ENCODE results near the gene CPEB3. TPM values are rescaled to one million over a fixed set of nuclear protein-coding genes. Genes with fewer than 3 reads are reported as not detected.

Gene CPEB3
- total RNA-seq, 4 donors from 2014 or later, result 2.8 to 6.3 (median 6.2) TPM

DNA sequence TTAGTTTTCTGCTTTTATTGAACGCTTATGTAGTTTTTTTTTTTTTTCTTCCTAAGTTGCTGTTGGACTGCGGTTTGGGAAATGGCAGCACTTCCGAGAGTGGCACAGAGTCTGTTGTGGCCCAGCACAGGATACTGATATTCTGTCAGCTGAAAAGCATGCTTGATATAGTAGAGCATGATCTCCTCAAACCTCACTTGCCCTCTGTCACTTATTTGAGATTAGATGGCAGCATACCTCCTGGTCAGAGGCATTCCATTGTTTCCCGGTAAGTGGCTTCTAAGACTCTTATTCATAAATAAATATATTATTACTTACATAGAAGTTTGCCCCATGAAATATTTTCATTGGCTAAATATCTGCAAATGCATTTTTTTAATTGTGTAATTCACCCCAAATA, 266.2 kb downstream of the CPEB3 start:
- TF ChIP-seq, protein P1, sequence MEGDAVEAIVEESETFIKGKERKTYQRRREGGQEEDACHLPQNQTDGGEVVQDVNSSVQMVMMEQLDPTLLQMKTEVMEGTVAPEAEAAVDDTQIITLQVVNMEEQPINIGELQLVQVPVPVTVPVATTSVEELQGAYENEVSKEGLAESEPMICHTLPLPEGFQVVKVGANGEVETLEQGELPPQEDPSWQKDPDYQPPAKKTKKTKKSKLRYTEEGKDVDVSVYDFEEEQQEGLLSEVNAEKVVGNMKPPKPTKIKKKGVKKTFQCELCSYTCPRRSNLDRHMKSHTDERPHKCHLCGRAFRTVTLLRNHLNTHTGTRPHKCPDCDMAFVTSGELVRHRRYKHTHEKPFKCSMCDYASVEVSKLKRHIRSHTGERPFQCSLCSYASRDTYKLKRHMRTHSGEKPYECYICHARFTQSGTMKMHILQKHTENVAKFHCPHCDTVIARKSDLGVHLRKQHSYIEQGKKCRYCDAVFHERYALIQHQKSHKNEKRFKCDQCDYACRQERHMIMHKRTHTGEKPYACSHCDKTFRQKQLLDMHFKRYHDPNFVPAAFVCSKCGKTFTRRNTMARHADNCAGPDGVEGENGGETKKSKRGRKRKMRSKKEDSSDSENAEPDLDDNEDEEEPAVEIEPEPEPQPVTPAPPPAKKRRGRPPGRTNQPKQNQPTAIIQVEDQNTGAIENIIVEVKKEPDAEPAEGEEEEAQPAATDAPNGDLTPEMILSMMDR (IDR thresholded peaks at IDR 0.05), result no peak
- DNase-seq (ENCODE audit: low spot score) (no peak), ATAC-seq (ENCODE audit: low FRiP score) (no peak)

DNA sequence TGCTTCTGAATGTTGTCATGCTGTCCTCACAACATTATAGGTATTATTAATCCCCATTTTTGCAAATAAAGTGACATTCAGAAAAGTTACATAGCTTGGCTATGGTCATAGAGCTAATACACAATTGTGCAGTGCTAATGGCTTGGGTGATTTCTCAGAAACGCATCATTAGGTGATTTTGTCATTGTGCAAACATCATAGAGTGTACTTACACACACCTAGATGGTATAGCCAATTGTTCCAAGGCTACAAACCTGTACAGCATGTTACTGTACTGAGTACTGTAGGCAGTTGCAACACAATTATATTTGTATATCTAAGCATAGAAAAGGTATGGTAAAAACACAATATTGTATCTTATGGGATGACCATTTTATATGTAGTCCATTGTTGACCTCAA, 276.3 kb downstream of the CPEB3 start:
- ATAC-seq (ENCODE audit: low FRiP score), result no peak
- DNase-seq (ENCODE audit: low spot score), result no peak
- TF ChIP-seq, protein P1 (IDR thresholded peaks at IDR 0.05), result no peak

DNA sequence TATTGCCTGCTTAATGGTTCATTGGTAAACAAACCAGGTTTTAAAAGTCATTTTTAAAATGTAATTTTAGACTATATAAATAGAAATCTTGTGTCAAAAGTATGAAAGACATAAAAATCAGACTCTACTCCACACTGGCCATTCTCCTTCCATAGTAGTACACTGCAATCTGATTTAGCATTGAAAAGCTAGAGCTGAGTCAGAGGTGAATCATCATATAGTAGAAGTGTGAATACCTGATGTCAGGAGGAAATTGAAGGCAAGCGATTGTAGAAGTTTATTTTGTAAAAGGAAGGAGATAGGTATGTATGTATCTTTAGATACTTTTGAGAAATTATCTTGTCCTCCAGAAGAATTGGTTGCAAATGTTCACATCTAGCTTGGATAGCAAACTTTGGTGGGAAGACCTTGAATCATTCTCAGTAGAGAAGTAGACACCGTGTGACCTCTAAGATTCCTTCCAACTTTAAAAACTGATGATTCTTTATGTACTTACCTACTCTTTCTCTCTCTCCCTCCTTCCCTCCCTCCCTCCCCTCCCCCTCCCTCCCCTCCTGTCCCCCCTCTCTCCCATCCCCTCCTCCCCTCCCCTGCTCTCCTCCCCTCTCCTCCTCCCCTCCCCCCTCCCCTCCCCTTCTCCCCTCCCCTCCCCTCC, 279.2 kb downstream of the CPEB3 start:
- no peak for ATAC-seq (ENCODE audit: low FRiP score)
- TF ChIP-seq, protein P1 (IDR thresholded peaks at IDR 0.05), result no peak
- no peak for DNase-seq (ENCODE audit: low spot score)

DNA sequence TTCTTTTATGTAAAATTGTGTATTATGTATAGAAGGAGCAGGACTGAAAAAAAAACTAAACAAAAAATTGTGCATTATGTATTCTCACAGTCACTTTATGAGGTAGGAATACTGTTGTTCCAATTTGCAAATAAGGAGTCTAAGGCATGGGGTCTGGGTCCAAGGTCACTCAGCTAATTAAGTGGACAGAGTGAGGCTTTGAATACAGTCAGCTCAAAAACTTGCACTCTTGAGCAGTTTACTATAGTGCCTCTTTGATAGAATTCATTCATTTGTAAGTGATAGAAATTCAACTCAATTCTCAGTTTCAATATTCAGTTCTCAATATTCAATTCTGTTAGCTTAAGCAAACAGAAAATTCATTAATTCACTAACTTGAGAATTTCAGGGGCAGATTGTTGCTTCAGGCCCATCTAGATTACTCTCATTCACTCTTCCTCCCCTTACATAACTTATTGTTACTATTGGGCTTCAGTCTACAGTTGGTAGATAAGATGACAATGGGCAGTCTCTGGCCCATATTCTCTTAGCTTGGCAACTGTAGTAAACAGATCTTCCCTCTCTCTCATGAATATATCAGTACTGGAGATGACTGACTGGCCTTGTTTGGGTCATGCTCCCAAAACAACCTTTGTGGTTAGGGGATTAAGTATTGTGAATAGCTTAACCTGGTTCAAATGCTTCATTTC, 280.7 kb downstream of the CPEB3 start:
- ATAC-seq (ENCODE audit: low FRiP score) (no peak), DNase-seq (ENCODE audit: low spot score) (no peak)
- TF ChIP-seq, protein P1 (IDR thresholded peaks at IDR 0.05), result no peak

DNA sequence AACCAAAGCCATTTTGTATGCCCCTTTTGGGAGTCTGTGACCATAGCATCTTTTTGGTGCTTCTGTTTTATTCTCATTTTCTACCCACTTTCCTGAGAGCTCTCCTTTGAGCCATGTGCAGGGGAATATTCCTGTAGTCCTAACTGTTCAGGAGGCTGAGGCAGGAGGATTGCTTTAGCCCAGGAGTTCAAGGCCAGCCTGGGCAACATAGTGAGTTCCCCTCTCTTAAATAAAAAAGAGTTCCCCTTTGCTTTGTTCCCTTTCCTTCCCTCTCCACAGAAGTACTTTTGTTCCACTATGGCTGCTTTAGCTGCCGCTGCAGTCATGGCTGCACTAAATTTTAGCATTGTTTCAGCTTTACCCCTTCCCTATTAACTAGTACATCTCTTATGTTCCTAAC, 281.4 kb downstream of the CPEB3 start:
- no peak for DNase-seq (ENCODE audit: low spot score)

DNA sequence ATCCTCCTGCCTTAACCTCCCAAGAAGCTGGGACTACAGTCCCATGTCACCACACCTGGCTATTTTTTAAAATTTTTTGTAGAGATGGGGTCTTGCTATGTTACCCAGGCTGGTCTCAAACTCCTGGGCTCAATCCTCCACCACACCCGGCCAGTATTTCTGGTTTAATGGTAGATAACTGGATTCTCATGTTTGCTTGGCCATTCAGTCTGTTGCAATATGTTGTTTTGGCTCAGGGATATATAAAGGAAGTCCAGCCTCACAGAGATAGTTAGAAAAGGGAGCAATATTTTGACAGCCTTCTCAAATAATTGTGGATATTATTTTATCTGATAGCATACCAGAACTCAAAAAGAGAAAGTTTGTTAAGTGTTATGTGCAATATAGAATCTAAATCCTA, 284.9 kb downstream of the CPEB3 start:
- TF ChIP-seq, protein P1 (IDR thresholded peaks at IDR 0.05), result no peak
- no peak for DNase-seq (ENCODE audit: low spot score)
- ATAC-seq (ENCODE audit: low FRiP score), result no peak

More for the DNA sequence above, 281.4 kb downstream of the CPEB3 start:
- no peak for ATAC-seq (ENCODE audit: low FRiP score)
- TF ChIP-seq, protein P1 (IDR thresholded peaks at IDR 0.05), result no peak

DNA sequence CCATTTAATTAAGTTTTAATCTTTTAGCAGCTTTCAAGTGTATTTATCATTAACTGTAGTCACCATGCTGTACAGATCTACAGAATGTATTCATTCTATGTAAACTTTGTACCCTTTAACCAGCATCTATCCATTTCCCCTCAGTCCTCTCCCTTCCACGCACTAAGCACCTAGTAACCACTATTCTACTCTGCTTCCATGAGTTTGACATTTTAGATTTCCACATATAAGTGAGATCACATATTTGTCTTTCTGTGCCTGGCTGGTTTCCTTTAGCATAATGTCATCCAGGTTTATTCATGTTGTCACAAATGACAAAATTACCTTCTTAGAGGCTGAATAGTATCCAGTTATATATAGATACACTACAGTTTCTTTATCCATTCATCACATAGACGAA, 287.6 kb downstream of the CPEB3 start:
- TF ChIP-seq, protein P1 (IDR thresholded peaks at IDR 0.05), result no peak
- no peak for ATAC-seq (ENCODE audit: low FRiP score)
- DNase-seq (ENCODE audit: low spot score), result no peak
